NCI-H2227 (cell line): ENCODE results near the gene TCF4.
"Not testable (repeated sequence)": the region's sequence is repeated elsewhere in the genome, so short reads cannot be mapped to it uniquely, and the experiment has no call there.

Experiments
- DNase-seq: peaks from one replicate; lab custom pipeline; 2025; ENCODE audit not compliant: unreplicated experiment; lab: John Stamatoyannopoulos, UW

TCF4 gene

GRCh38 chr18:55479656-55480420 is 108.2 kb downstream of the TCF4 start:
- DNase-seq, result no peak

GRCh38 chr18:55477860-55478581 is 110.0 kb downstream of the TCF4 start:
- DNase-seq, result no peak

GRCh38 chr18:55477499-55477859 is 110.5 kb downstream of the TCF4 start:
- DNase-seq, result no peak

GRCh38 chr18:55475916-55476315 is 112.1 kb downstream of the TCF4 start:
- DNase-seq, result no peak

GRCh38 chr18:55475467-55475866 is 112.5 kb downstream of the TCF4 start:
- DNase-seq, result no peak

GRCh38 chr18:55473560-55473959 is 114.4 kb downstream of the TCF4 start:
- no peak for DNase-seq

- DNase-seq, result no peak
These were observed 114.9 kb downstream of the TCF4 start for GRCh38 chr18:55473058-55473457.

- no peak for DNase-seq
These were observed 117.2 kb downstream of the TCF4 start for GRCh38 chr18:55470826-55471225.

- not testable (repeated sequence) for DNase-seq
These were observed 118.9 kb downstream of the TCF4 start for GRCh38 chr18:55469134-55469533.

GRCh38 chr18:55466789-55467188 is 121.2 kb downstream of the TCF4 start:
- DNase-seq, result no peak

GRCh38 chr18:55465313-55465712 is 122.7 kb downstream of the TCF4 start:
- DNase-seq, result no peak

GRCh38 chr18:55464581-55464980 is 123.4 kb downstream of the TCF4 start:
- DNase-seq, result no peak

- no peak for DNase-seq
These were observed 125.3 kb downstream of the TCF4 start for GRCh38 chr18:55462652-55463051.

GRCh38 chr18:55461848-55462247 is 126.1 kb downstream of the TCF4 start:
- DNase-seq, result no peak

GRCh38 chr18:55458456-55459203 is 129.4 kb downstream of the TCF4 start:
- peak; percentile 15 for DNase-seq

- DNase-seq, result no peak
These were observed 131.0 kb downstream of the TCF4 start for GRCh38 chr18:55457028-55457427.

- no peak for DNase-seq
These were observed 132.1 kb downstream of the TCF4 start for GRCh38 chr18:55455938-55456337.

- no peak for DNase-seq
These were observed 134.8 kb downstream of the TCF4 start for GRCh38 chr18:55453186-55453585.

- no peak for DNase-seq
These were observed 135.8 kb downstream of the TCF4 start for GRCh38 chr18:55452123-55452611.

GRCh38 chr18:55449412-55450140 is 138.4 kb downstream of the TCF4 start:
- DNase-seq, result no peak

- no peak for DNase-seq
These were observed 139.6 kb downstream of the TCF4 start for GRCh38 chr18:55448420-55448819.
